HFFc6 (cell line): ENCODE data around the gene SLC5A6. TPM values are rescaled to one million over a fixed set of nuclear protein-coding genes. Genes with fewer than 3 reads are reported as not detected.
"Not testable (repeated sequence)": the region's sequence is repeated elsewhere in the genome, so short reads cannot be mapped to it uniquely, and the experiment has no call there.

Source experiments
- DNase-seq: peaks from one replicate; pipeline ENCODE4 v3.0.0-alpha.2; 2018
- H3K27ac Mint-ChIP-seq: 2 replicates; pipeline ENCODE4 v1.8.0; 2020; ENCODE audit warnings: mild to moderate bottlenecking, mixed read lengths
- H3K27me3 Mint-ChIP-seq: 2 replicates; pipeline ENCODE4 v1.8.0; 2021; ENCODE audit warnings: mild to moderate bottlenecking, moderate library complexity, mixed read lengths; ENCODE audit not compliant: insufficient read depth
- H3K36me3 Mint-ChIP-seq: 2 replicates; pipeline ENCODE4 v1.8.0; 2021; ENCODE audit warnings: low read depth, mixed read lengths
- H3K4me1 Mint-ChIP-seq: 2 replicates; pipeline ENCODE4 v1.8.0; 2020; ENCODE audit warnings: low read depth, mixed read lengths
- H3K4me3 Mint-ChIP-seq: 2 replicates; pipeline ENCODE4 v1.8.0; 2020; ENCODE audit warnings: mild to moderate bottlenecking, moderate library complexity, mixed read lengths
- H3K9me3 Mint-ChIP-seq: 2 replicates; pipeline ENCODE4 v1.8.0; 2020; ENCODE audit warnings: mild to moderate bottlenecking, mixed read lengths
- total RNA-seq, 6 experiments: library from RNA; stranded (reverse); fragmentation: NEBNext Ultra II Directional; extraction: Animal tissue kit (Norgen Biotek cat#: 25700); gene quantifications; 2 replicates in 1 of 6; 3 replicates in 5 of 6; pipeline ENCODE4 v1.2.3, GENCODE V29; 2021
- TF ChIP-seq, protein P1 (sequence below): fragments of 200-600 bp; sonication (generic); IDR thresholded peaks from 2 replicates; pipeline ENCODE4 v1.5.0; 2021; ENCODE audit warnings: antibody characterized with exemption, mild to moderate bottlenecking

The SLC5A6 gene
- total RNA-seq, 6 experiments from 2014 or later, result 23.6 to 32.6 (median 25.5) TPM

DNA sequence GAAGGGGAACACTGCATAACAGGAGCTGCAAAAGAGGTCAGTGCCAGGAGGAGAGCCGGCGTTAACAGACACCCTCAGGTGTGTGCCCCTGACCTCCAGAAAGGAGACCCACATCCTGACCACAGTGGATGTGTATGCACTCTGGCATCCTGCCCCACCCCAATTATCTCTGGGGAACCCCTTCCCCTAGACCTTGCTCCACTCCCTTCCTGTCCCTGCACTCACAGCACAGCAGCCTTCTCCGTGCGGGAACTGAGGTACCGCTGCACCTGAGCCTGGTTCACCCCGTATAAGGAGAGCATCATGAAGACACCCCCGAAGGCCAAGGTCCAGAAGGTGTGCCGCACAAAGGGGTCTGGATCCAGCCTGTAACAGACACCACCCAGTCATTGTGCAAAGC, 7.5 kb downstream of the SLC5A6 start:
- Mint-ChIP-seq H3K27ac (no peak overlapping the region), H3K36me3 (peaks cover 21% of the 10 kb centered on the region), H3K27me3 (no peaks in the 10 kb centered on the region; the same call in 1 of the 2 replicates), H3K9me3 (no peaks in the 10 kb centered on the region), H3K4me1 (peaks cover 6% of the 10 kb centered on the region), H3K4me3 (no peak overlapping the region)
- DNase-seq, result no peak
- TF ChIP-seq, protein P1, sequence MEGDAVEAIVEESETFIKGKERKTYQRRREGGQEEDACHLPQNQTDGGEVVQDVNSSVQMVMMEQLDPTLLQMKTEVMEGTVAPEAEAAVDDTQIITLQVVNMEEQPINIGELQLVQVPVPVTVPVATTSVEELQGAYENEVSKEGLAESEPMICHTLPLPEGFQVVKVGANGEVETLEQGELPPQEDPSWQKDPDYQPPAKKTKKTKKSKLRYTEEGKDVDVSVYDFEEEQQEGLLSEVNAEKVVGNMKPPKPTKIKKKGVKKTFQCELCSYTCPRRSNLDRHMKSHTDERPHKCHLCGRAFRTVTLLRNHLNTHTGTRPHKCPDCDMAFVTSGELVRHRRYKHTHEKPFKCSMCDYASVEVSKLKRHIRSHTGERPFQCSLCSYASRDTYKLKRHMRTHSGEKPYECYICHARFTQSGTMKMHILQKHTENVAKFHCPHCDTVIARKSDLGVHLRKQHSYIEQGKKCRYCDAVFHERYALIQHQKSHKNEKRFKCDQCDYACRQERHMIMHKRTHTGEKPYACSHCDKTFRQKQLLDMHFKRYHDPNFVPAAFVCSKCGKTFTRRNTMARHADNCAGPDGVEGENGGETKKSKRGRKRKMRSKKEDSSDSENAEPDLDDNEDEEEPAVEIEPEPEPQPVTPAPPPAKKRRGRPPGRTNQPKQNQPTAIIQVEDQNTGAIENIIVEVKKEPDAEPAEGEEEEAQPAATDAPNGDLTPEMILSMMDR, result no peak

DNA sequence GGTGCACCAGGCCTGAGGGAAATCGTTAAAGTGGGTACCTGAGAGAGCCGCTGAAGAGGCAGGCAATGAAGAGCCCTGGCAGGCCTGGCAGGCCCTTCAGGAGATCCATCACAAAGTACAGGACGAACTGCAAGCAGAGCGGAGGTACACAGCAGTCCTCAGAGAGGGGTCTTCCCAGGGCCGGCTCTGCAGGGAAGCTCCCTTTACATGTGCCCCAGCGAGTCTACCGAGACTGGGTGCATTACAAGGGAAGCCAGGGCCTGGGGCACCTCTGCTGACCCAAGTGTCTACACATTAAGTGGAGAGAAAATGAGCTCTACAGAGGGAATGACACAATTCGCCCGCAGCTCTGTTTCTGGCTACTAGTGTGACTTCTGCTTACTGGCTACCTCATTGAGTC, 8.3 kb downstream of the SLC5A6 start:
- Mint-ChIP-seq H3K27me3 (no peaks in the 10 kb centered on the region; the same call in none of the 2 replicates), H3K27ac (no peak overlapping the region), H3K9me3 (no peaks in the 10 kb centered on the region), H3K4me1 (no peaks in the 10 kb centered on the region), H3K4me3 (no peak overlapping the region), H3K36me3 (peaks cover 21% of the 10 kb centered on the region)
- no peak for DNase-seq
- TF ChIP-seq, protein P1, result no peak

GRCh38 chr2:27202854-27203253, 9.2 kb downstream of the SLC5A6 start:
- DNase-seq, result no peak
- Mint-ChIP-seq H3K4me3 (no peak overlapping the region), H3K27me3 (no peaks in the 10 kb centered on the region; the same call in none of the 2 replicates), H3K4me1 (no peaks in the 10 kb centered on the region), H3K9me3 (no peaks in the 10 kb centered on the region), H3K27ac (no peak overlapping the region), H3K36me3 (peaks cover 18% of the 10 kb centered on the region)
- TF ChIP-seq, protein P1, result no peak

- no peak for DNase-seq
- no peaks in the 10 kb centered on the region for H3K4me1 Mint-ChIP-seq
- no peaks in the 10 kb centered on the region; the same call in 1 of the 2 replicates for H3K27me3 Mint-ChIP-seq
- no peaks in the 10 kb centered on the region for H3K9me3 Mint-ChIP-seq
- peaks cover 11% of the 10 kb centered on the region for H3K36me3 Mint-ChIP-seq
- no peak overlapping the region for H3K4me3 Mint-ChIP-seq
- TF ChIP-seq, protein P1, result no peak
- no peak overlapping the region for H3K27ac Mint-ChIP-seq
These were observed 10.4 kb downstream of the SLC5A6 start for GRCh38 chr2:27201675-27202074.

- Mint-ChIP-seq H3K27ac (no peak overlapping the region), H3K27me3 (no peaks in the 10 kb centered on the region; the same call in 1 of the 2 replicates), H3K4me1 (no peaks in the 10 kb centered on the region), H3K9me3 (no peaks in the 10 kb centered on the region), H3K36me3 (peaks cover 6% of the 10 kb centered on the region; the same call in 1 of the 2 replicates), H3K4me3 (no peak overlapping the region)
- TF ChIP-seq, protein P1, result no peak
- DNase-seq, result no peak
These were observed 12.8 kb downstream of the SLC5A6 start for GRCh38 chr2:27199241-27199640.

DNA sequence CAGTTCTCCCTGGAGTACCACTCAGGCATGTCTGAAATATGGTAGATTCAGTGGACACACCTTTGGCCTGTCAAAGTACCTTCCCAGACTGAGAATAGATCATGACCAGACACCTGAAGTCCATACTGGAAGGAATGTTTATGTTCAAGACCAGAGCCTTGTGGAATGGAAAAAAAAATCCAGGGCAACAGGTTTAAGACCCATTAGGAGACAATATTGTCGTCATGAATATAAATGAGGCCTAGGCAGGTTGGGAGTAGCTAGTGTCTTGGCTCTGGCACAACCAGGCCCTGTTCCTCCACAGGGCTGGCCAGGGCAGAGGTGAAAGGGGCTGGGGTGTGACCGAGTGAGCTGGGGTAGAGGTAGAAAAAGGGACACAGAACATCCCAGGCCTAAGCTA, 13.4 kb downstream of the SLC5A6 start:
- Mint-ChIP-seq H3K4me1 (no peaks in the 10 kb centered on the region), H3K4me3 (no peak overlapping the region), H3K27me3 (no peaks in the 10 kb centered on the region; the same call in 1 of the 2 replicates), H3K36me3 (peaks cover 6% of the 10 kb centered on the region; the same call in 1 of the 2 replicates), H3K27ac (no peak overlapping the region), H3K9me3 (no peaks in the 10 kb centered on the region)
- TF ChIP-seq, protein P1, result no peak
- no peak for DNase-seq

- H3K36me3 Mint-ChIP-seq, H3K4me1 Mint-ChIP-seq, H3K9me3 Mint-ChIP-seq, H3K27ac Mint-ChIP-seq, DNase-seq, H3K27me3 Mint-ChIP-seq, H3K4me3 Mint-ChIP-seq: not testable (repeated sequence)
These were observed 14.0 kb downstream of the SLC5A6 start for GRCh38 chr2:27198068-27198467.

- DNase-seq, result not testable (repeated sequence)
These were observed 16.3 kb downstream of the SLC5A6 start for GRCh38 chr2:27195799-27196198.

More at GRCh38 chr2:27195799-27196198, 16.3 kb downstream of the SLC5A6 start:
- not testable (repeated sequence) for H3K27me3 Mint-ChIP-seq, H3K9me3 Mint-ChIP-seq, H3K4me1 Mint-ChIP-seq, H3K36me3 Mint-ChIP-seq, H3K4me3 Mint-ChIP-seq, H3K27ac Mint-ChIP-seq
